WERI-Rb-1 (cell line): Measurements from ENCODE around the gene RALGPS1.

Experiments
- DNase-seq: peaks from one replicate; pipeline ENCODE4 v3.0.0-alpha.2; 2020
- H3K27ac ChIP-seq: fragments of 250-450 bp; sonication (Bioruptor Pico); 2 replicates; pipeline ENCODE4 v1.5.1; 2020; ENCODE audit warnings: mild to moderate bottlenecking, moderate library complexity
- H3K27me3 ChIP-seq: fragments of 250-450 bp; sonication (Bioruptor Pico); 2 replicates; pipeline ENCODE4 v1.5.1; 2021; ENCODE audit warnings: mild to moderate bottlenecking, low read depth, moderate library complexity; ENCODE audit not compliant: insufficient read depth, severe bottlenecking
- H3K36me3 ChIP-seq: fragments of 250-450 bp; sonication (Bioruptor Pico); 2 replicates; pipeline ENCODE4 v1.5.1; 2020; ENCODE audit warnings: mild to moderate bottlenecking, moderate library complexity
- H3K4me3 ChIP-seq: 2 replicates; pipeline ENCODE4 v1.5.1; 2011; ENCODE audit warnings: low read depth, mild to moderate bottlenecking, control low read depth, low read length
- H3K9me3 ChIP-seq: fragments of 250-450 bp; sonication (Bioruptor Pico); 2 replicates; pipeline ENCODE4 v1.5.1; 2021; ENCODE audit warnings: mild to moderate bottlenecking, moderate library complexity; ENCODE audit not compliant: severe bottlenecking
- TF ChIP-seq, protein P1 (sequence below): IDR thresholded peaks from 2 replicates; pipeline ENCODE4 v1.5.1; 2011; ENCODE audit warnings: low read depth, mild to moderate bottlenecking, control low read depth, inconsistent platforms, low read length

Gene RALGPS1

GRCh38 chr9:126915281-126915816 is 767 bp downstream of the RALGPS1 start:
- 0 out of 2 replicates have a peak overlapping the region, but pooled peaks have one; percentile 6 for H3K4me3 ChIP-seq
- H3K9me3 ChIP-seq, result no peaks in the 10 kb centered on the region
- H3K27me3 ChIP-seq, result no peaks in the 10 kb centered on the region
- DNase-seq, result peak; percentile 71
- H3K27ac ChIP-seq, result no peak overlapping the region
- TF ChIP-seq, protein P1, sequence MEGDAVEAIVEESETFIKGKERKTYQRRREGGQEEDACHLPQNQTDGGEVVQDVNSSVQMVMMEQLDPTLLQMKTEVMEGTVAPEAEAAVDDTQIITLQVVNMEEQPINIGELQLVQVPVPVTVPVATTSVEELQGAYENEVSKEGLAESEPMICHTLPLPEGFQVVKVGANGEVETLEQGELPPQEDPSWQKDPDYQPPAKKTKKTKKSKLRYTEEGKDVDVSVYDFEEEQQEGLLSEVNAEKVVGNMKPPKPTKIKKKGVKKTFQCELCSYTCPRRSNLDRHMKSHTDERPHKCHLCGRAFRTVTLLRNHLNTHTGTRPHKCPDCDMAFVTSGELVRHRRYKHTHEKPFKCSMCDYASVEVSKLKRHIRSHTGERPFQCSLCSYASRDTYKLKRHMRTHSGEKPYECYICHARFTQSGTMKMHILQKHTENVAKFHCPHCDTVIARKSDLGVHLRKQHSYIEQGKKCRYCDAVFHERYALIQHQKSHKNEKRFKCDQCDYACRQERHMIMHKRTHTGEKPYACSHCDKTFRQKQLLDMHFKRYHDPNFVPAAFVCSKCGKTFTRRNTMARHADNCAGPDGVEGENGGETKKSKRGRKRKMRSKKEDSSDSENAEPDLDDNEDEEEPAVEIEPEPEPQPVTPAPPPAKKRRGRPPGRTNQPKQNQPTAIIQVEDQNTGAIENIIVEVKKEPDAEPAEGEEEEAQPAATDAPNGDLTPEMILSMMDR, result no peak
- peaks cover 2% of the 10 kb centered on the region; the same call in 1 of the 2 replicates for H3K36me3 ChIP-seq

- no peaks in the 10 kb centered on the region for H3K9me3 ChIP-seq
- H3K27me3 ChIP-seq, result no peaks in the 10 kb centered on the region
- H3K36me3 ChIP-seq, result peaks cover 2% of the 10 kb centered on the region; the same call in 1 of the 2 replicates
- TF ChIP-seq, protein P1, result no peak
- no peak overlapping the region for H3K4me3 ChIP-seq
- no peak overlapping the region for H3K27ac ChIP-seq
- no peak for DNase-seq
These were observed 1.4 kb downstream of the RALGPS1 start for GRCh38 chr9:126915846-126916543.

DNA sequence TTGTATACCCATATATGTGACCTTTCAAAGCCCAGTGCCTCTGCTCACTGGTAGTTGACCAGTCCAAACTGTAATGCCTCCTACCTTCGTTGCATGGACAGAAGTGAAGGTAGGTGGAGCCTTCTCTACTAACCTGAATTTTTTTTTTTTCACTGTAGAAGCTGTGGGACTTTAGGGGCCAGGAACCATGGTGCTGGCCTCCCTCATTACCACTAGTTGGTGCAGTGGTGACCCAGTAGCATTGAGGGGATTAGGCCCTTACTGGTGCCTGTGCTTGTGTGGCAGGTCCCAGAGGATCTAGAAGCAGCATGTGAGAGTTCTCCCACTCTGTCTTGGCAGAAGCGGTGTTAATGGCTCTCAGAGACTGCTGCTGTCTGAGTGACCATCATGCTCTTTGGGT is 2.3 kb downstream of the RALGPS1 start:
- no peaks in the 10 kb centered on the region for H3K27me3 ChIP-seq
- no peaks in the 10 kb centered on the region for H3K9me3 ChIP-seq
- TF ChIP-seq, protein P1, result peak; percentile 74
- H3K36me3 ChIP-seq, result peaks cover 2% of the 10 kb centered on the region; the same call in 1 of the 2 replicates
- no peak overlapping the region for H3K27ac ChIP-seq
- DNase-seq, result peak; percentile 65
- no peak overlapping the region for H3K4me3 ChIP-seq

DNA sequence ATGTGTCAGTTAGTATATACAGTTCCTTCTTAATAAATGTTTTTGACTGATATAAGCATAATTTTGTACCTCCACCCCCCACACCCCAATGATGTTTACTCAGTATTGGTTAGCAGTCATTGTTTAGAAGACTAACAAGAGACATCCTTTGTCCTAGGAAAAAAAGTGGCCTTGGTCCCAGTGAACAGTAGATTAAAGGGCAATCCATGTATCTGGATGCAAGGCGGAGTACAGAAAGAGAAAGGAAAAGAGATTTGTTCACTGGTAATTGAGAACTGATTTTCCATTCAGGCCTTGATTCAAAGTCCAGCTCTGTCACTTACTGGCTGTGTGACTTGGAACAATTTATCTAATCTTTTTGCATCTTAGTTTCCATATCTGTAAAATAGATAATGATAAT is 4.6 kb downstream of the RALGPS1 start:
- Histone ChIP-seq H3K36me3 (peaks cover 2% of the 10 kb centered on the region; the same call in 1 of the 2 replicates), H3K27ac (no peak overlapping the region), H3K9me3 (no peaks in the 10 kb centered on the region), H3K27me3 (no peaks in the 10 kb centered on the region), H3K4me3 (no peak overlapping the region)
- DNase-seq, result no peak
- TF ChIP-seq, protein P1, result no peak

GRCh38 chr9:126925876-126926275 is 11.3 kb downstream of the RALGPS1 start:
- no peaks in the 10 kb centered on the region for H3K36me3 ChIP-seq
- H3K4me3 ChIP-seq, result no peak overlapping the region
- H3K27me3 ChIP-seq, result no peaks in the 10 kb centered on the region
- H3K9me3 ChIP-seq, result no peaks in the 10 kb centered on the region
- peak; percentile 26 for DNase-seq
- no peak overlapping the region for H3K27ac ChIP-seq
- TF ChIP-seq, protein P1, result no peak
